ENCODE measurements around the gene HECTD3.

Gene HECTD3

DNA sequence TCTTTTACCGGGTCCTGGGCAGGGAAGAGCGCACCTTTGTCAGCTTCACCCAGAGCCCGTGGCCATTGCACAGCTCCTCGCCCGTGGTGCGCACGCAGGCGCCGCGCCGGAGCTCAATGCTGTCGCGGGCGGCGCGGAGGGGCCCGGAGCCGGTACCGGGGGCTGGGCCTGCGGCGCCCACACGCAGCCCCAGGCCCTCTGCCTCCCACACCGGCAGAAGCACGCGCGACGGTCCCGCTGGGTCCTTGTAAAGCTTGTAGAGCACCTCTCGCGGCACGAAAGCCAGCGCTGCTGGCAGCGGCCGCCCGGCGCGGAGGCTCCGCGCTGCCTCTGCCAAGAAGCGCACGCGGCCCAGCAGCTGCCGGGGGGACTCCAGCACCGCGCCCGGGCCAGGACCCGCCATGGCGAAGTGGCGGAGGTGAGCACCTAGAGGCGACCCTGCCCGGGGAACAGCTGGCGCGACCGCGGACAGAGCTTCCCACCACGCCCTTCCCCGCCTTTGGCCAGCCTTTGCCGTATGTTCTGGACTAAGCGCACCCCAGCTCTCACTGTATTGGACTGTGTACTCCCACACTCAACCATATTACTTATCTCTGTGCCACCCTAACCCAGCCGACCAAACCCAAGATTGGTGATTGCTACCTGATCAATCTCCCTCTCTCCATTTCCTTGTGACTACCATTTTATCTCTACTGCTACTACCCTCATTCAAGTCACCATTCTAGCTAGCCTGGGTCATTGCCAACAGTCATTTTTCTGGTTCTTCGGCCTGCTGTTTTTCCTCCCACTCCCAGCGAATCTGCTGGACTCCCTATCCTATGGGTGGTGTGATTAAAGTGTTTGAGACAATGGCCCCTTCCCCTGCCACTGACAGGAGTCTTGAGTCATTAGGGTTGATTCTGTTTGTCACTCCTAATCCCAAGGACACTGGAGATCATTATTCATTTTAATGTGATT is at the start of gene HECTD3:
Gene HECTD3 (minus strand): TSS at position 470 of the 957 bp plus-strand sequence. CDS start 67 bp downstream, at position 403.
- DNase-seq (ENCODE audit: low read depth), result peak; percentile 62

DNA sequence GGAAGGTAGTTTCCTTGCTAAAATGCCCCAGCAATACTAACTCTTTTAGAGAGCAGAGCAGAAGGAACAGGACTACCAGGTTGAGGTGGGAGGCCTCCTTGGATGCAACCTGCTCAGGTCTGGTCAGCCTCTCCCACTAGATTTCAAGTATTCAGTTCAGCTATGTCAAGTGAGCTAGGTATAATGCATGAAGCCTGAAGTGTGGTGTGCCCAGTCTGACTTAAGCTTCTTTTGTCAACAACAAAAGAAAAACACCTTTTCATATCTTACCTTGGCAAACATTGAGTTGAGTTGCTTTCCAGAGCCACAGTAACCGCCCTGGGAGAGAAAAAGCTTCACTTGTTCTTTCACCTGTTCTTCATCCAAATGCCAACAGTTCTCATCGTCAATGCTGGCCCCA is 48.7 kb upstream of the HECTD3 start:
- no peak for DNase-seq (ENCODE audit: low read depth)

DNA sequence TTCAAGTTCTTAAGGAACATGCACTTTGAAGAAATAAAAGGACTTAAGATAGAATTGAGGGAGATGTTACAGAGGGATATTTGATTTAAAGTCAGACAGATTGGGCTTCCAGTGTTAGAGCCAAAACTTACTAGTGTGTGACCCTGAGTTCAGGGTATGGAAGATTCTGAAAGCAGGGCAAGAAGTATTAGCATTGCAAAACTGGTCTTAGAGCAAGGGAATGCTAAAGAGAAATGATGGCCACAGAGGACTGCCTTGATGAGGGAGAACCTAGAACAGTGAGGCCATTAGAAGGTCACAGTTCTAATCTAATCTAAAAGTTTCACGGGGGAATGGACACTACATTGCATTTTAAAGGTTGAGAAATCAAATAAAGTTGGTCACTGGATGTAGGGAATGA is 46.4 kb upstream of the HECTD3 start:
- no peak for DNase-seq (ENCODE audit: low read depth)

DNA sequence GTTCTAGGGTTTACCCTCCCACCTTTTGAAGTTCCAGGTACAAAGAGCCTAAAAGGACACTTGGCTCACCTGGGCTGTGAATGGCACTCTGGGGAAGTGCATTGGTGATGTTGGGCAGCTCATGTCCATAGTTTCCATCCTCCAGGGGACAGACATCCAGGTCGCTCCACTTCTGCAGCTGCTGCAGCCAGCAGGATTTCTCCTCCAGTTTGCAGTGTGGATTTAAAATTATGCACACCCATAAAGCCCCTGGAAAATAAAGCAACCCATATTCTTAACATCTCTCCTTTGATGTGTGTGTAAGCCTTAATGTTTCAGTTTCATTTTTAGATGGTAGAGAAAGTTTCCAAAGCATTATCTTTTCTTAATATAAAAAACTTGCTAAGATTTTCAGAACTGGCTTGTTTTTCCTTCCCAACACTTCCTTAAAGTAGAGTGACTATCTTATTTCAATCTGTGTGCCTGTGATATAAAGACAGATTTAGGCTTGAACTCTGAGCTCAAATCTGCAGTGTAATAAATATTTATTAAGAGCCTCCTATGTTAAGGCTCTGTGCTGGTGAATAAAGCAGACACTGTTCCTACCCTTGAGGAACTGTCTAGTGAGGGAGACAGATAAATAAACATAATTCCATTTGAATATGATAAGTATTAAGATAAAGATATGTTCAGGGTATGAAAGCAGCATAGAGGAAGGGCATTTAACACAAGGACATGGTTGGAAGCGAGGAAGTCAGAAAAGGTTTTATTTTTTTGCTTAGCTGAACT is 40.1 kb upstream of the HECTD3 start:
- no peak for DNase-seq (ENCODE audit: low read depth)

DNA sequence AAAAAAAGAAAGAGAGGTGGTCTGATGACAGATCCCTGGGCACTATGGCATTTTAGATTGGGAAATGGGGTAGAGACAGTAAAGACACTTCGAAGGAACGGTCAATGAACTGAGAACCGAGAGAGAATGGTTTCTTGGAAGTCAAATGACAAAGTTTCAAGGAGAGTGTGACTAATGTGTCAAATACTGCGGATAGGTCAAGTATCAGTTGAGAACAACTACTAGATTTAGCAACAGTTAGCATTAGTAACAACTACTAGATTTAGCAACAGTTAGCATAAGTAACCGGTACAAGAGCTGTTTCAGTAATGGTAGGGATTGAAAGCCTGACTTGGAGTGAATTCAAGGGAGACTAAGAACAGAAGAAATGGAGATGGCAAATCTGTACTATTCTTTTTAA is 35.9 kb upstream of the HECTD3 start:
- DNase-seq (ENCODE audit: low read depth), result no peak

DNA sequence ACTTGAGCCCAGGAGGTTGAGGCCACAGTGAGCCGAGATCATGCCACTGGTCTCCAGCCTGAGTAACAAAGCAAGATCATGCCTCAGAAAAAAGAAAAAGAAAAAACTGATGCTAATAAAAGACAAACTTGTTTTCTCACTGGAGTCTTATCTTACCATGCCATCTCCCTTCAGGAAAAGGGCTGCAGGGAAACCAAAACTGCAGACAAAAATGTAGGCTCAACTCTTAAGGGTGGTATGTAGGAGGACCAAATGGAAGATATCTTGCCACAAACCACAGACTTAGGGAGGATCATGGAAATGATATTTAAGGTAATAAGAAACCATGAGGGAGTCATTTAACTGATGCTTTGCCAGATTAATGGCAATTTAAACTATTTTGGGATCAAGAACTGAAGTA is 33.8 kb upstream of the HECTD3 start:
- DNase-seq (ENCODE audit: low read depth), result no peak

DNA sequence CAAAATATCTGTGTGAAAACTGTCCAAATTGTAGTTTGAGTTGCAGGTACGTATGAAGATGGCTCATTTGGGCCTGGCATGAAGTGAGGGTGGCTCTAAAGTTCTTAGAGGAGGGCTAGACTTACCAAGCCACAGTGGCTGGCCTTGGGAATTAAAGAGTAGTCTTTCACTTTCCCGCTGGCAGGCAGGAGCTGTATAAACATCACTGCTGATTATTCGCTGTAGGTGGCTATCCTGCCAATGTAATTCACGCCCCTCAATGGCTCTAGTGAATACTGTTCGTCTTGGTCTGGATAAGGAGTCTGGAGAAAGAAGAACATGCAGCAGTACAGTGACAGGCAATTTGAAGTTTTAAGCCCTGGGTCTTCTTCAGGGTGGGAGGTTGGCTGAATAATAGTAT is 32.0 kb upstream of the HECTD3 start:
- no peak for DNase-seq (ENCODE audit: low read depth)

DNA sequence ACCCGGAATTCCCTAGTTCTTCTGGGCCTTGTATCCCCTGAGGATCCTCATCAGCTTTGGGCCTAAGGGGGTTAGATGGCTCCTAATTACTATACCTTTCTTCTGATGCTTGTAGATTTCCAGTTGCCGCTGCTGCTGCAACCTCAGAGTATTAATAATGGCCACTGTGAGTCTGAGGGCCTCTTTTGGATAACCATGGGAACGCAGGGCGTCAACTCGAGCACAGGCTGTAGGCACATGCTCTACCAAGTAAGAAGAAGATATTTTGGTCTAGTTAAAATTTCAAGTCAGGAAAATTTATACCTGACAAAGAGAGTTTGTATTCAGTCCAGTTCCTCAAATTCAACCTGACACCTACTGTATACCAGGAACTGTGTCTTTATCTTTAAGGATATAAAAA is 29.2 kb upstream of the HECTD3 start:
- no peak for DNase-seq (ENCODE audit: low read depth)

DNA sequence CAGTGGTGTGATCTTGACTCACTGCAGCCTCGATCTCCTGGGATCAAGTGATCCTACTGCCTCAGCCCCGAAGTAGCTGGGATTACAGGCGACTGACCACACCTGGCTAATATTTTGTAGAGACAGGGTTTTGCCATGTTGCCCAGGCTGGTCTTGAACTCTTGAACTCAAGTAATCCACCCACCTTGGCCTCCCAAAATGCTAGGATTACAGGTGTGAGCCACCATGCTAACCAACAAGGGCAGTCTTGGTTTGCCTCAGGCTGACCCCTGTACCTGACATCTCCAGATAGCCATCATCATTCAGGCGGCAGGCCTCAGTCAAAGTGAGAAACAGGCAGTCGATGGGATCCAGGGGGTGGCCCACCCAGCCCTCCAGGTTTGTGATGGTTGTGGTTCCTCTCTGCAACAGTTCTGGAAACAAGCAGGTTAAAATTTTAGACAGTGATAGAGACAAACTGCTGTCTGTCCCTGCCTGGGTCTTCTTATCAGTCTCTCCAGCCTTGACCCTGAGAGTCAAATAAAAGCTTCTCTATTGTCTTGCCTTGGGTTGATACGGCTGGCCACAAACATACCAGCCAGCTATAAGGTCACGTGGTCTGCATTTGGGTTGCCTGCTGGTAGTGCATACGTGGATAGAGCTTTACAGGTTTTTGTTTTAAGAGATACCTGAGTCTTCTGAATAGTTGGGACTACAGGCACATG is 27.7 kb upstream of the HECTD3 start:
- DNase-seq (ENCODE audit: low read depth), result no peak

DNA sequence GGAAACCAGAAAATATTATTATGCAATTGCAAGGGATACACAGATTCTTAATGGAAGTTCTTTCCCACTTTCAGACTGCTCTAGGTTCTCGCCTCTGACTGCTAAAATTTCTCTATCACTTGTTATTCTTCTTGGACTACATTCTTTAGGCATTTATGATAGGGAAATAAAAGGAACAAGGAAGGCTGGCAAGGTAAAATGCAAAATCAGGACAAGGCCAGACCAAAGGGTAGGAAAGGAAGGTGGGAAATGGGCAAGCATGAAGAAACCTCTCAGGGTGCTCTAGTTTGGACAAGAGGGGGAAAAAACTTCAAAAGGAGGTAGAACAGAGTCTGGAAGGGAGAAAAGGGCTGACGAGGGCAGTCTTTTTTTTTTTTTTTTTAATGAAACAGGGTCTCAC is 27.1 kb upstream of the HECTD3 start:
- no peak for DNase-seq (ENCODE audit: low read depth)

DNA sequence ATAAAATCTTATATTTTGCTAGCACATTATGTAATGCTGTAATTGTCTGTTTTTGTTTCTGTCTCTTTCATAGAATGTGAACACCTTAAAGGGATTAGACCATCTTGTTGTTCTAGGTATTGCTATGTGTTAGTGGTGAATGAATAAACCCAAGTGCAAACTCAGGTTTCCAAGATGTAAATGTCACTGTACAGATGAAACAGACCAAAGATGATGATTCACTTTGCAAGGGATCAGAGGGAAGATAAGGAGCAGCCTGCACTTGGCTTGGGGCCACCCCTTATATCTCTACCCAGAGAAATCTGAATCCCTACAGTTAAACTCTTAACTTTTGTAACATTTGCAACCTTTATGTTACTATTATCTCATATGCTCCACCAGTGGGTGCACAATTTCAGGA is 26.3 kb upstream of the HECTD3 start:
- no peak for DNase-seq (ENCODE audit: low read depth)

DNA sequence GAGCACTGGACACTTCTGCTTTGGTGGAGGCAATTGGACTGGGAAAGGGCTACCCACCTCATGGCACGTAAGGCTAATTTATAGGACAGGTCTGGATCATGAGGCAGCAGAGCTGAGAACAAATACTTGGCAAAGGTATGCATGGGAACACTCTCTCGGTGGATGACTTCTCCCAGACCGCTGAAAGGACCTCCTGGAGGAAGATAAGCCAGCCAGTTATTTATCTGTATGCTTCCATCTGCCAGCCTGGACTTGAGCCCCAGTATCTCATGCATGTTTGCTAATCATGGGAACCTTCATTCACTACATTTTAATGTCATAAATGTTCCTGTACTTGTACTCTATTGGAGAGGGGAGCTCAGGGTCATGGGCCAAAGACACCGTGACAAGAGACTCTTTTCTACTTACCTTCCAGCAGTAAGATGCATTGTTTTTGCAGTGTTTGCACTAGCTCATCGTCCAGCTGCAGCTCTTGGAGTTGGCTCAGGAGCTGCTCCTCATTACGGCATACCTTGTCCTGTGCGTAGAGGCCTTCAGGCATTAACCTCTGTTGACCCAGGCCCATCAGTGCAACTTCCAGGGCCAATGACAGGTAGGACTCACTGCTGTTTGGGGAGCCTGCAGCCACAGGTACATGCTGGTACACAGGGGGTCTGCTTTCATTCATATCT is 24.6 kb upstream of the HECTD3 start:
- DNase-seq (ENCODE audit: low read depth), result no peak

DNA sequence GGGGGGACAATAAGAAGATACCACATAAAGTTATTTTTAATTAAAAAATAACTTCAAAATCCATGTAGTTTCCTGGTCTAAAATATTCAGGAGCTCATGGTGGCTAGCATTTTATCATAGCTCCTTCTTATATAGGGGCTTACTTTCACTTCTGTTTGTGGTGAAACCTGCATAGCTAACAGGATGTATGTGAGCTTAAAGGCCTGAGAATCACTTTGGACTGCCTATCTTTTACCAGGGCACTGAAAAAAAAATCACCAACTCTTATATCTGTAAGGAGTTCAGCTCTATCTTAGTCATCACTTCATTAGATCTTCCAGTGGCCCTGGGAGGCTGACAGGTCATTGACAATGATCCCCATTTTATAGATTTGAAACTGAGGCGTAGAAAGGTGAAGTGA is 22.2 kb upstream of the HECTD3 start:
- no peak for DNase-seq (ENCODE audit: low read depth)

DNA sequence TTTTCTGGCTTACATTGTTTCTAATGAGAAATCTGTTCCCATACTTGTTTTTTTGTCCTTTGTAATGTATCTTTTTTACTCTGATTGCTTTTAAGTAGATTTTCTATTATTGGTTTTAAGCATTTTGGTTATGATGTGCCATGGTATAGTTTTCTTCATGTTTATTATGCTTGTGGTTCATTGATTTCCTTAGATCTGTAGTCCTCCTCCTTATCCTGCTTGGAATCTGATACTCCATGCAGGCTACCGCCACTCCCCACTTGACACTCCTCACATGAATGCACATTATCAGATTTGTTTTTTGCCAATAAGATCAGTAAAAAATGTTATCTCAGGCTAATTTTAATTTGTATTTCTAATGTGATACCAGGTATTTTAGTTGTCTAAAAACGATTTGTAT is 21.7 kb upstream of the HECTD3 start:
- DNase-seq (ENCODE audit: low read depth), result no peak

DNA sequence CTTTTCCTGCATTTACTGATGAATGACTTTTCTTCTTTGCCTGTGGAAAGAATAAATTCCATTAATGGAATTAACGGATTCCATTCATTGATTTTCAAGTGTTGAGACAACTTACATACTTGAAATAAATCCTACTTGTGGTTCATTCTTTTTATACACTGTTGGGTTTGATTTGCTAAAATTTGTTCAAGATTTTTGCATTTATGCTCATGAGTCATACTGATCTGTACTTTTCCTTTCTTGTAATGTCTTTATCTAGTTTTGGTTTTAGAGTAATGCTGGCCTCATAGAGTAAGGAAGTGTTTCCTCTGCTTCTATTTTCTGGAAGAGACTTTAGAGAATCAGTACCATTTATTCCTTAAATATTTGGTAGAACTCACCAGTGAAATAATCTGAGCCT is 15.3 kb upstream of the HECTD3 start:
- no peak for DNase-seq (ENCODE audit: low read depth)

DNA sequence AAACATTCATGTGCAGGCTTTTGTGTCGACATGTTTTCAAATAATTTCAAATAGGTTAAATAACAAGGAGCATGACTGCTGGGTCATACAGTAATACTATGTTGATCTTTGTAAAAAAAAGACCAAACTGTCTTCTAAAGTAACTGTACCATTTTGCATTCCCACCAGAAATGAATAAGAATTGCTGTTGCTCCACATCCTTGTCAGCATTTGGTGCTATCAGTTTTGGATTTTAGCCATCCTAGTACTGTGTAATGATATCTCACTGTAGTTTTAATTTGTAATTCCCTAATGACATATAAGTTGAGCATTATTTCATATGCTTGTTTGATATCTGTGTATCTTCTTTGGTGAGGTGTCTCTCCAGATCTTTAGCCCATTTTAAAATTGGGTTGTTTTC is 12.5 kb upstream of the HECTD3 start:
- no peak for DNase-seq (ENCODE audit: low read depth)

DNA sequence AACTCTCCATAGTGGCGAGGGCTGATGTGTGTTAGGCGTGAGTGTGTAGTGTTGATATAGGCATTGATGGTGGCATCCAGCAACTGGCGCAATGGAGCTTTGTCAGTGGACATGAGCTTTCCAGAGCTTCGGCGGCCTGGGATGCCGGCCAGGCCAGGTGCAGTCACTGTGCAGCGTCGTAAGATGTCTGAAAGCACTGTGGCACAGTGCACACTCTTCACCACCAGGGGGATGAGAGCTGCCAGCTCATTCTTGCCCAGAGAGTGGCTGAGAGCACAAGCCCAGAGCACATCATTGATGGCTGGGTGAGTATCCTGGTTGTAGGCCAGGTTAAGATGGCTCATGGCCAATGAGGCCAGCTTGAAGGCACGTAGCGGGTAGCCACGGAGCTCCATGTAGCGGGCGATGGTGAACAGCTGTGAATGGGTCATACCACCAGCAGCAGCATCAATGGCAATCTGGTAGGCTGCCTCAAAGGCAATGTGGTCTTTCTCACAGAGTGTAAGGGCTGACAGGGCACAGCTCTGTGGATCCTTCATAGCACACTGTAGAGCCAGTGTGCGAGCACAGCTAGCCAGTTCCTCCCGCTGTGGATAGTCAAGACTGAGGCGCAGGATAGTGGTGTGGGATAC is 7.6 kb upstream of the HECTD3 start:
- DNase-seq (ENCODE audit: low read depth), result peak; percentile 51

DNA sequence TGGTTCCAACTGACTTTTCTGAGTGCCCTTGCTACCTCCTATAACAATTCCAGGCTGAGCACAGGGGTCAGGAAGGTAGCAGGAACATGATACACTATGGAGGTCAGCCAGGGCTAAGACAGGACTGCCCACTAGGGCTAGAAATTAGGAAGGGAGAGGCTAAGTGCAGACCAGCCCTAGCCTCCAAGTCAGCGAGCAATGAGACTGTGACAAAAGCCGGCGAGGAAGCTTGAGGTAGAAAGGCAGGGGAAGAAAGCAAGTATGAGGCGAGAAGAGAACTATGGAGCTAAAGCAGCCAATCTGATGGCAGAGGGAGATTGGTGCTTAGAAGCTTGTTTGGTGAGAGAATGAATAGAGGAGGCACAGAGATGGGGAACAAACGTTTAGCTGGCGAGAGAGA is 5.6 kb upstream of the HECTD3 start:
- DNase-seq (ENCODE audit: low read depth), result no peak

DNA sequence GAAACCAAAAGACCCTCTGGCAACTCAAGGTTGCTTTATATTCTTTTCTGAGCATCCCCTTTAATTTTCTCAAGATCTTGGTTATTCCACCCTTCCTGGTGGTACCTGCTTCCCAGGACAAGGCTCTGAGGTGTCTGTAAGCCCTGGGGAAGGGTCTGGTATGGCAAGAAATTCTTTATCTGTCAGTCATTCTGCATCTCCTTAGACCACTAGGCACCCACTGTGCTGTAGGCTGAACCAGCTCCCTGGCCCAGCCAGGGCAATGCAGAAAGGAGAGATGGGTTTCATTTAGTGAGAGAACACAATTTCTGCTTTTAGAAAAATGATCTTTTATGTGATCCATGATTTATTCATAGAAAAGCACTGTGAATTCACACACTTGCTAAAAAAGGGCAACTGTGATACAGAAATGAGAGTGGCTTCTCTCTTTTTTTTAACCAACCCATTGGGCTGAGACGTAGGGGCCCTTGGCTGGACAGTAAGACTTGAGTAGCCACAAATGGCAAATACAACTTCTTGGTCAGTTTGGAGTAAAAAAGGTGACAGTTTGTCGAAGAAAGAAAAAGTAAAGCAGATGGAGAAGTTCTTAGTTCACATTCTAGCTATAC is 5.1 kb upstream of the HECTD3 start:
- DNase-seq (ENCODE audit: low read depth), result no peak

DNA sequence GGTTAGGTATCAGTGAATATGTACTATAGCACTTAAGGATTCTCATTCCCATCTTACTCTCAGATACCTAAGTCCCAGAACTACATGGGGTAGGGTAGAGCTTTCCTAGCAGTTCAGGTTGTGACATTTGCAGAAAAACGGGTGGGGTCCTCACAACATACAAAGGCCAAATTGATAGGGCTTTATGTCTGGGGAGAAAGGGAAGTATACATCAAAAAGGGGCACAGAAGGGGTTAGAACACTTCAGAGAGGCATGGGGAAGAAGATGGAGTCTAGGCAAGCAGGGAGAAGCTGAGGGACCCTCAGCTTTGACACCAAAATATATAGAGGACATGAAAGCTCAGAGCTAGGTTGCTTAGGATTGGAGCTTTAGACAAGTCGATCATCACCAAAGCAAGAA is 4.6 kb upstream of the HECTD3 start:
- no peak for DNase-seq (ENCODE audit: low read depth)

Measured in activated T-cell treated with anti-CD3 and anti-CD28 coated beads for 24 hours (primary cell).